Endodermal cell (in vitro differentiated cells): ENCODE measurements around the gene CTNNA2. TPM values are rescaled to one million over a fixed set of nuclear protein-coding genes. Genes with fewer than 3 reads are reported as not detected.

Source experiments
- DNase-seq: peaks from one replicate; pipeline ENCODE4 v3.0.0-alpha.2; 2017
- H3K27ac ChIP-seq: 2 replicates; pipeline ENCODE4 v1.5.1; 2013; ENCODE audit warnings: mild to moderate bottlenecking, low read depth, low read length, moderate library complexity
- H3K27me3 ChIP-seq: 2 replicates; pipeline ENCODE4 v1.6.1; 2013; ENCODE audit warnings: mild to moderate bottlenecking, low read length, moderate library complexity; ENCODE audit not compliant: insufficient read depth, control insufficient read depth, poor library complexity, severe bottlenecking
- H3K36me3 ChIP-seq: 2 replicates; pipeline ENCODE4 v1.7.0; 2013; ENCODE audit warnings: mild to moderate bottlenecking, low read length, moderate library complexity; ENCODE audit not compliant: control insufficient read depth, insufficient read depth
- H3K4me1 ChIP-seq: one replicate; pipeline ENCODE4 v1.7.0; 2013; ENCODE audit warnings: low read length; ENCODE audit not compliant: control insufficient read depth, insufficient read depth
- H3K4me3 ChIP-seq: 2 replicates; pipeline ENCODE4 v1.5.1; 2013; ENCODE audit warnings: mild to moderate bottlenecking, low read length, moderate library complexity
- H3K9ac ChIP-seq: 2 replicates; pipeline ENCODE4 v1.6.1; 2013; ENCODE audit warnings: mild to moderate bottlenecking, low read length, moderate library complexity; ENCODE audit not compliant: poor library complexity, severe bottlenecking; ENCODE audit errors: extremely low read depth
- H3K9me3 ChIP-seq: 2 replicates; pipeline ENCODE4 v1.6.1; 2013; ENCODE audit warnings: mild to moderate bottlenecking, low read length, moderate library complexity; ENCODE audit not compliant: control insufficient read depth
- H3K27ac Mint-ChIP-seq: 2 replicates; pipeline ENCODE4 v1.8.0; 2020; ENCODE audit warnings: mixed read lengths
- H3K27me3 Mint-ChIP-seq: 2 replicates; pipeline ENCODE4 v1.8.0; 2021; ENCODE audit warnings: mild to moderate bottlenecking, mixed read lengths; ENCODE audit not compliant: insufficient read depth
- H3K36me3 Mint-ChIP-seq: 2 replicates; pipeline ENCODE4 v1.8.0; 2020; ENCODE audit warnings: low read depth, mixed read lengths
- H3K4me1 Mint-ChIP-seq: 2 replicates; pipeline ENCODE4 v1.8.0; 2020; ENCODE audit warnings: mixed read lengths
- H3K4me3 Mint-ChIP-seq: 2 replicates; pipeline ENCODE4 v1.8.0; 2020; ENCODE audit warnings: mild to moderate bottlenecking, moderate library complexity, mixed read lengths
- H3K9me3 Mint-ChIP-seq: 2 replicates; pipeline ENCODE4 v1.8.0; 2020; ENCODE audit warnings: mild to moderate bottlenecking, mixed read lengths
- WGBS, 2 experiments: methylation state at CpG; one replicate each; pipeline versions ENCODE4 v1.1.5 to v1.1.7; 2013; ENCODE audit warnings: missing lambda C conversion rate in 2 of 2, mixed read lengths in 1 of 2; ENCODE audit not compliant: insufficient coverage in 1 of 2, insufficient read length in 1 of 2; 5-methylcytosine and 5-hydroxymethylcytosine counted together
- total RNA-seq, 2 donors: library from RNA; stranded (reverse); fragmentation: NEBNext Ultra II Directional in 1 of 2; extraction: Animal tissue kit (Norgen Biotek cat#: 25700) in 1 of 2; gene quantifications; 2 replicates in 1 of 2; 3 replicates in 1 of 2; pipeline ENCODE4 v1.2.1, GENCODE V29; 2021
- TF ChIP-seq, protein P1 (sequence below): fragments of 200-600 bp; sonication (generic); conservative IDR thresholded peaks from 2 replicates; pipeline ENCODE4 v1.5.0; 2021; ENCODE audit warnings: antibody characterized with exemption, mild to moderate bottlenecking

Gene CTNNA2
- total RNA-seq, 2 donors from 2014 or later = 7.7 to 9.8 TPM

DNA sequence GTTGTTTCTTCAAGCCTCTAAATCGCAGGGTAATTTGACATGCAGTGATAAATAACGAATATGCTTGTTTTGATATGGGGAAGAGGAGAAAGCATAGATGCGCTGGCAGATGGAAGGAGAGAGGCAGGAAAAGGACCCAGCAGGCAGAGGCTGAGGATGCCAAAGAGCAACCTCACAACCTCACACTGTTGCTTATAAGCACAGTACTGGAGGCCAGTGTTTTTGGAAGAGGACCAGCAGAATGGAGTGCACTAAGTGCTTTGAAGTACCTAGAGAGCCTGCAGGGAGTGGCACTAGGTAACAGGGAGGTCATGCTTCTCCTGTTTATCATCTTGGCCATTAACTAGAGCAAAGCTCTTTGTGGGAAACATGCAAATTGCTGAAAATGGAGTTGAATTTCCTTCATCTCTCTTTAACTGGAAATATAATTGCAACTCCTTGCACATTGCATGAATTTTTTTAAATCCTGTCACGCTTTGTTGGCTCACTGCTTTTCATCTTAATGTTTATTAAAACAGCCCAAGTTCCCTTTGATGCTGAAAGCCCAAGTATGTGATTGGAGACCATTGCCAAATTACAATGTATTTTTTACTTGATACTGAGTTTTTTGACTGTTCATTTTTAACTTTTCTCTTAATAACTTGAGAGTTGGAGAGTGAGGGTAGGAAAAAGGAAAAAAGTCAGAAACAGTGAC lies 555.3 kb downstream of the CTNNA2 start:
- Histone ChIP-seq H3K27ac (no peak overlapping the region), H3K4me1 (no peaks in the 10 kb centered on the region), H3K27me3 (no peaks in the 10 kb centered on the region), H3K4me3 (no peak overlapping the region), H3K9ac (no peak overlapping the region), H3K9me3 (no peaks in the 10 kb centered on the region), H3K36me3 (no peaks in the 10 kb centered on the region)
- no peak overlapping the region for H3K27ac Mint-ChIP-seq
- no peak overlapping the region for H3K4me3 Mint-ChIP-seq
- no peak for DNase-seq
- H3K36me3 Mint-ChIP-seq = no peaks in the 10 kb centered on the region
- H3K4me1 Mint-ChIP-seq = peaks cover 14% of the 10 kb centered on the region
- WGBS, 2 experiments = 82 to 94% methylated on average over 3 to 4 of the region's 4 CpGs
- no peaks in the 10 kb centered on the region for H3K27me3 Mint-ChIP-seq
- no peaks in the 10 kb centered on the region for H3K9me3 Mint-ChIP-seq
- TF ChIP-seq, protein P1, sequence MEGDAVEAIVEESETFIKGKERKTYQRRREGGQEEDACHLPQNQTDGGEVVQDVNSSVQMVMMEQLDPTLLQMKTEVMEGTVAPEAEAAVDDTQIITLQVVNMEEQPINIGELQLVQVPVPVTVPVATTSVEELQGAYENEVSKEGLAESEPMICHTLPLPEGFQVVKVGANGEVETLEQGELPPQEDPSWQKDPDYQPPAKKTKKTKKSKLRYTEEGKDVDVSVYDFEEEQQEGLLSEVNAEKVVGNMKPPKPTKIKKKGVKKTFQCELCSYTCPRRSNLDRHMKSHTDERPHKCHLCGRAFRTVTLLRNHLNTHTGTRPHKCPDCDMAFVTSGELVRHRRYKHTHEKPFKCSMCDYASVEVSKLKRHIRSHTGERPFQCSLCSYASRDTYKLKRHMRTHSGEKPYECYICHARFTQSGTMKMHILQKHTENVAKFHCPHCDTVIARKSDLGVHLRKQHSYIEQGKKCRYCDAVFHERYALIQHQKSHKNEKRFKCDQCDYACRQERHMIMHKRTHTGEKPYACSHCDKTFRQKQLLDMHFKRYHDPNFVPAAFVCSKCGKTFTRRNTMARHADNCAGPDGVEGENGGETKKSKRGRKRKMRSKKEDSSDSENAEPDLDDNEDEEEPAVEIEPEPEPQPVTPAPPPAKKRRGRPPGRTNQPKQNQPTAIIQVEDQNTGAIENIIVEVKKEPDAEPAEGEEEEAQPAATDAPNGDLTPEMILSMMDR = no peak

DNA sequence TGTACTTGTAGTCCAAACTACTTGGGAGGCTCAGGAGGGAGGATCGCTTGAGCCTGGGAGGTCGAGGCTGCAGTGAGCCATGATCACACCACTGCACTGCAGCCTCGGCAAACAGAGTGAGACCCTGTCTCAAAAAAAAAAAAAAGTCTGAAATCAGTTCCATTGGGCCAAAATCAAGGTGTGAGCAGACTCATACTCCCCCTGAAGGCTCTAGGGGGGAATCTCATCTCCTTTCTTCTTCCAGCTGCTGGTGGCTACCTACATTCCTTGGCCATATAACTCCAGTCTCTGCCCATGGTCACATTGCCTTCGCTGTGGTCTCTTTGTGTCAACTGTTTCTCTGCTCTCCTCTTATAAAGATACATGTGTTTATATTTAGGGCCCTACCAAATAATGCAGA lies 557.7 kb downstream of the CTNNA2 start:
- Histone ChIP-seq H3K27ac (no peak overlapping the region), H3K9me3 (no peaks in the 10 kb centered on the region), H3K36me3 (no peaks in the 10 kb centered on the region), H3K4me1 (peaks cover 3% of the 10 kb centered on the region), H3K27me3 (no peaks in the 10 kb centered on the region), H3K9ac (no peak overlapping the region), H3K4me3 (no peak overlapping the region)
- no peaks in the 10 kb centered on the region for H3K9me3 Mint-ChIP-seq
- TF ChIP-seq, protein P1 = peak; percentile 61
- H3K4me3 Mint-ChIP-seq = no peak overlapping the region
- H3K4me1 Mint-ChIP-seq = peaks cover 23% of the 10 kb centered on the region
- WGBS, 2 experiments = 78 to 92% methylated on average over 3 to 4 of the region's 4 CpGs
- DNase-seq = no peak
- no peak overlapping the region for H3K27ac Mint-ChIP-seq
- H3K36me3 Mint-ChIP-seq = no peaks in the 10 kb centered on the region
- no peaks in the 10 kb centered on the region for H3K27me3 Mint-ChIP-seq

GRCh38 chr2:80071941-80072340 lies 559.1 kb downstream of the CTNNA2 start:
- Histone ChIP-seq H3K36me3 (no peaks in the 10 kb centered on the region), H3K9ac (no peak overlapping the region), H3K4me1 (peaks cover 3% of the 10 kb centered on the region), H3K27ac (no peak overlapping the region), H3K4me3 (no peak overlapping the region), H3K27me3 (no peaks in the 10 kb centered on the region), H3K9me3 (no peaks in the 10 kb centered on the region)
- peaks cover 23% of the 10 kb centered on the region for H3K4me1 Mint-ChIP-seq
- no peak for DNase-seq
- no peak overlapping the region for H3K27ac Mint-ChIP-seq
- no peaks in the 10 kb centered on the region for H3K9me3 Mint-ChIP-seq
- no peak overlapping the region for H3K4me3 Mint-ChIP-seq
- WGBS, 2 experiments = 69 to 91% methylated on average over 2 of the region's 2 CpGs
- no peaks in the 10 kb centered on the region for H3K27me3 Mint-ChIP-seq
- no peaks in the 10 kb centered on the region for H3K36me3 Mint-ChIP-seq
- TF ChIP-seq, protein P1 = no peak
